Measurements from ENCODE around the gene OBI1.

DNA sequence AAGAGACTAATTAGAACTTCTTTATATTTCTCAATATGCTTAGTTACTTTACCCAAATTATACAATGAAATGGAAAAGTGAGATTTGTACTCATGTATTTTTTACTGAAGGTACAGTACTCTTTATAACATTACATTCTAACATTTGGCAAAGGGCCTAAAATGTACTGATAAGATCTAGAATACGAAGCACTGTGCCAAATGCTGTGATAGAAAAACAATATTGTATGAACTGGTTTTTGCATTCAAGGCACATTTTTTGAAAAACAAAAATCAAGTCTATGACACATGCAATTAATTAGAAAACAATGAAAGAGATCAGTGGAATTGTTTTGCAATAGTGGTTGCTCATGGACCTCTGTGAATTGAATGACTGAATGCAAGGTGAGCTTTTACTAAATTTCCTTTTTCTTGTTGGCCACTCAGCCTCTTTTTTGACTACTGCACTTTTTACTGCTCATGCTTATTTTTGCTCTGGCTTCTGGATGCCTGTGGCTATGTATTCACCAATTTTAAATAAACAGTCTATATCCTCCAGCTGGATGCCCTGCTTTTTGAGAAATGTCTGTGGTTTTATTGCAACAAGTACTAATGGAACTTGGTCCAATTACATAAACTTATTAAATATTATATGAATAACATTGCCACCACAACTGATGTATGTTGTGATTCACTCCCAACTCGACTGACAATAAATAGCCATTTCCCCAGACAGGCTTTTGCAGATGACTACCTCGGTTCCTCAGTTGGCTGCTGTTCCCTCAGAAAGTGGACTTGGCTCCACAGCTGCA lies 41.4 kb upstream of the OBI1 start:
- TF ChIP-seq CTCF (IDR thresholded peaks at IDR 0.05) (no peak), POLR2A (IDR thresholded peaks at IDR 0.05) (no peak), EP300 (IDR thresholded peaks at IDR 0.05) (no peak)
